GM23338 (cell line): ENCODE measurements around the gene AKTIP. TPM values are rescaled to one million over a fixed set of nuclear protein-coding genes. Genes with fewer than 3 reads are reported as not detected.

Source experiments
- ATAC-seq: fragments of 200-7000 bp; cut with Tn5 transposase; 3 replicates; pipeline ENCODE4 v1.9.1; 2020
- DNase-seq: peaks from one replicate; pipeline ENCODE4 v3.0.0-alpha.2; 2015; ENCODE audit warnings: low spot score
- H2AFZ ChIP-seq: fragments of 200-600 bp; sonication (generic); 2 replicates; pipeline ENCODE4 v1.8.0; 2016; ENCODE audit warnings: antibody characterized with exemption, mild to moderate bottlenecking, moderate library complexity
- H3F3A ChIP-seq: fragments of 200-600 bp; sonication (generic); replicated peaks from 2 replicates; pipeline ENCODE4 v1.8.0; 2017; ENCODE audit warnings: antibody characterized with exemption, mixed run types, low read depth
- H3K27ac ChIP-seq: fragments of 200-600 bp; sonication (generic); 2 replicates; pipeline ENCODE4 v1.6.1; 2016; ENCODE audit warnings: low read depth
- H3K27me3 ChIP-seq: fragments of 200-600 bp; sonication (generic); 2 replicates; pipeline ENCODE4 v1.8.0; 2016; ENCODE audit warnings: mild to moderate bottlenecking, mixed run types, moderate library complexity; ENCODE audit not compliant: insufficient read depth
- H3K36me3 ChIP-seq: fragments of 200-600 bp; sonication (generic); 2 replicates; pipeline ENCODE4 v1.8.0; 2016; ENCODE audit warnings: mild to moderate bottlenecking; ENCODE audit not compliant: insufficient read depth
- H3K4me1 ChIP-seq: fragments of 200-600 bp; sonication (generic); 2 replicates; pipeline ENCODE4 v1.8.0; 2016; ENCODE audit warnings: mild to moderate bottlenecking, moderate library complexity; ENCODE audit not compliant: insufficient read depth
- H3K4me2 ChIP-seq: fragments of 200-600 bp; sonication (generic); 2 replicates; pipeline ENCODE4 v1.7.1; 2017; ENCODE audit warnings: mixed run types
- H3K4me3 ChIP-seq: fragments of 200-600 bp; sonication (generic); 2 replicates; pipeline ENCODE4 v1.6.1; 2016; ENCODE audit warnings: mixed run types
- H3K79me2 ChIP-seq: fragments of 200-600 bp; sonication (generic); replicated peaks from 2 replicates; pipeline ENCODE4 v1.8.0; 2017; ENCODE audit warnings: mild to moderate bottlenecking; ENCODE audit not compliant: insufficient read depth
- H3K9me2 ChIP-seq: fragments of 200-600 bp; sonication (generic); 2 replicates; pipeline ENCODE4 v1.8.0; 2017; ENCODE audit not compliant: insufficient read depth
- H4K20me1 ChIP-seq: fragments of 200-600 bp; sonication (generic); replicated peaks from 2 replicates; pipeline ENCODE4 v1.8.0; 2017; ENCODE audit warnings: mild to moderate bottlenecking; ENCODE audit not compliant: insufficient read depth
- H3K27ac Mint-ChIP-seq: 2 replicates; pipeline ENCODE4 v1.8.0; 2020; ENCODE audit warnings: inconsistent platforms, mild to moderate bottlenecking, moderate library complexity, mixed read lengths
- H3K27me3 Mint-ChIP-seq: 3 replicates; pipeline ENCODE4 v1.8.0; 2022; ENCODE audit warnings: low read depth, mild to moderate bottlenecking, moderate library complexity, mixed read lengths, inconsistent platforms; ENCODE audit not compliant: insufficient read depth, poor library complexity
- H3K36me3 Mint-ChIP-seq: 3 replicates; pipeline ENCODE4 v1.8.0; 2021; ENCODE audit warnings: low read depth, mild to moderate bottlenecking, inconsistent platforms, moderate library complexity, mixed read lengths
- H3K4me1 Mint-ChIP-seq: 3 replicates; pipeline ENCODE4 v1.8.0; 2020; ENCODE audit warnings: mild to moderate bottlenecking, inconsistent platforms, mixed read lengths
- H3K4me3 Mint-ChIP-seq: 3 replicates; pipeline ENCODE4 v1.8.0; 2021; ENCODE audit warnings: moderate library complexity, mild to moderate bottlenecking, inconsistent platforms, mixed read lengths
- H3K9me3 Mint-ChIP-seq: 3 replicates; pipeline ENCODE4 v1.8.0; 2020; ENCODE audit warnings: moderate library complexity, mild to moderate bottlenecking, inconsistent platforms, mixed read lengths
- CREB1 ChIP-seq: fragments of 250-450 bp; sonication (Bioruptor Pico); IDR thresholded peaks from 2 replicates; pipeline ENCODE4 v1.5.0; 2020; ENCODE audit warnings: low read depth, mild to moderate bottlenecking, moderate library complexity
- ETS1 ChIP-seq: IDR thresholded peaks from 2 replicates; pipeline ENCODE4 v1.6.1; 2016; ENCODE audit warnings: antibody characterized with exemption
- EZH2 ChIP-seq: fragments of 200-600 bp; sonication (generic); IDR thresholded peaks from one replicate; pipeline ENCODE4 v1.8.0; 2017; ENCODE audit warnings: antibody characterized with exemption, mild to moderate bottlenecking, low read depth; ENCODE audit not compliant: unreplicated experiment
- EZH2phosphoT487 ChIP-seq: fragments of 200-600 bp; sonication (generic); IDR thresholded peaks from one replicate; pipeline ENCODE4 v1.8.1; 2018; ENCODE audit warnings: antibody characterized with exemption; ENCODE audit not compliant: unreplicated experiment
- JUNB ChIP-seq: IDR thresholded peaks from one replicate; pipeline ENCODE4 v1.6.1; 2016; ENCODE audit warnings: antibody characterized with exemption; ENCODE audit not compliant: unreplicated experiment
- NANOG ChIP-seq: IDR thresholded peaks from 2 replicates; pipeline ENCODE4 v1.6.1; 2016; ENCODE audit warnings: antibody characterized with exemption, borderline replicate concordance
- POLR2AphosphoS5 ChIP-seq: IDR thresholded peaks from 2 replicates; pipeline ENCODE4 v1.6.1; 2016; ENCODE audit warnings: antibody characterized with exemption, low read depth
- STAT1 ChIP-seq: IDR thresholded peaks from one replicate; pipeline ENCODE4 v1.6.1; 2016; ENCODE audit warnings: antibody characterized with exemption; ENCODE audit not compliant: unreplicated experiment
- ZNF114 ChIP-seq: fragments of 250-450 bp; sonication (Bioruptor Pico); IDR thresholded peaks from 2 replicates; pipeline ENCODE4 v1.5.0; 2020; ENCODE audit warnings: mild to moderate bottlenecking, moderate library complexity
- ZNF331 ChIP-seq: fragments of 250-450 bp; sonication (Bioruptor Pico); IDR thresholded peaks from 2 replicates; pipeline ENCODE4 v1.5.0; 2020; ENCODE audit warnings: low read depth, mild to moderate bottlenecking, moderate library complexity
- polyA plus RNA-seq: library from polyadenylated mRNA; unstranded; fragments of >200 nt; fragmentation: Nextera tagmentation; extraction: Ambion mirVana; gene quantifications from 2 replicates; pipeline ENCODE4 v1.2.1, GENCODE V29; 2016
- total RNA-seq: library from RNA; depleted of rRNA; stranded (reverse); fragments of >200 nt; shearing (Covaris generic); gene quantifications from 2 replicates; pipeline ENCODE4 v1.2.3, GENCODE V29; 2014
- TF ChIP-seq, protein P1 (sequence below): fragments of 250-450 bp; sonication (Bioruptor Pico); IDR thresholded peaks from 2 replicates; pipeline ENCODE4 v1.5.0; 2020; ENCODE audit warnings: mild to moderate bottlenecking, moderate library complexity
- TF ChIP-seq, protein P2 (sequence below), 2 experiments: fragments of 200-600 bp in 1 of 2; sonication (generic) in 1 of 2; conservative IDR thresholded peaks; 2 replicates each; pipeline versions ENCODE4 v1.5.1 to v1.6.1; 2016 to 2017; ENCODE audit warnings: antibody characterized with exemption in 2 of 2, low read depth in 2 of 2, mild to moderate bottlenecking in 2 of 2, moderate library complexity in 1 of 2
- TF ChIP-seq, protein P3 (sequence below): IDR thresholded peaks from one replicate; pipeline ENCODE4 v1.6.1; 2018; ENCODE audit warnings: antibody characterized with exemption; ENCODE audit not compliant: unreplicated experiment

The AKTIP gene
- total and polyA plus RNA-seq, 2 experiments from 2014 or later: 17.3 to 21.6 TPM

DNA sequence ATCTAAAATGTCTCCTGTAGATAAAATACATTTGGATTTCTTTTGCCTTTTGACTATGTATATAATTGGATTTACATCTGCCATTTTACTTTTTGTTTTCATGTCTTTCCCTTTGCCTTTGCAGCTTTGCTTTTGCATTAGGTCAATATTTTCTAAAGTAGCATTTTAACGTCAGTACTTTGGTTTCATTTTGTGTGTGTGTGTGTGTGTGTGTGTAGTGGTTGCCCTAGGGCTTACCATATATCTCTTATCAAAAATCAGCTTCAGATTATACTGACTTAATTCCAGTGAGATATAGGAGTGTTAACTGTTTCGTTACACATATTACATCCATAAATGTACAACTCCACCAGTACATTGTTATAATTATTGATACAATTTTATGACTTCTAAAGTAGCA, 26.1 kb downstream of the AKTIP start:
- H3K36me3 Mint-ChIP-seq: peaks cover 37% of the 10 kb centered on the region
- peaks cover 23% of the 10 kb centered on the region for H3K36me3 ChIP-seq
- DNase-seq: no peak

More for the DNA sequence above, 26.1 kb downstream of the AKTIP start:
- no peaks in the 10 kb centered on the region for H3K27me3 ChIP-seq
- TF ChIP-seq ETS1: no peak
- no peak for TF ChIP-seq ZNF331 (CRISPR knock-in tag)
- TF ChIP-seq CREB1 (CRISPR knock-in tag): no peak
- TF ChIP-seq, protein P1, sequence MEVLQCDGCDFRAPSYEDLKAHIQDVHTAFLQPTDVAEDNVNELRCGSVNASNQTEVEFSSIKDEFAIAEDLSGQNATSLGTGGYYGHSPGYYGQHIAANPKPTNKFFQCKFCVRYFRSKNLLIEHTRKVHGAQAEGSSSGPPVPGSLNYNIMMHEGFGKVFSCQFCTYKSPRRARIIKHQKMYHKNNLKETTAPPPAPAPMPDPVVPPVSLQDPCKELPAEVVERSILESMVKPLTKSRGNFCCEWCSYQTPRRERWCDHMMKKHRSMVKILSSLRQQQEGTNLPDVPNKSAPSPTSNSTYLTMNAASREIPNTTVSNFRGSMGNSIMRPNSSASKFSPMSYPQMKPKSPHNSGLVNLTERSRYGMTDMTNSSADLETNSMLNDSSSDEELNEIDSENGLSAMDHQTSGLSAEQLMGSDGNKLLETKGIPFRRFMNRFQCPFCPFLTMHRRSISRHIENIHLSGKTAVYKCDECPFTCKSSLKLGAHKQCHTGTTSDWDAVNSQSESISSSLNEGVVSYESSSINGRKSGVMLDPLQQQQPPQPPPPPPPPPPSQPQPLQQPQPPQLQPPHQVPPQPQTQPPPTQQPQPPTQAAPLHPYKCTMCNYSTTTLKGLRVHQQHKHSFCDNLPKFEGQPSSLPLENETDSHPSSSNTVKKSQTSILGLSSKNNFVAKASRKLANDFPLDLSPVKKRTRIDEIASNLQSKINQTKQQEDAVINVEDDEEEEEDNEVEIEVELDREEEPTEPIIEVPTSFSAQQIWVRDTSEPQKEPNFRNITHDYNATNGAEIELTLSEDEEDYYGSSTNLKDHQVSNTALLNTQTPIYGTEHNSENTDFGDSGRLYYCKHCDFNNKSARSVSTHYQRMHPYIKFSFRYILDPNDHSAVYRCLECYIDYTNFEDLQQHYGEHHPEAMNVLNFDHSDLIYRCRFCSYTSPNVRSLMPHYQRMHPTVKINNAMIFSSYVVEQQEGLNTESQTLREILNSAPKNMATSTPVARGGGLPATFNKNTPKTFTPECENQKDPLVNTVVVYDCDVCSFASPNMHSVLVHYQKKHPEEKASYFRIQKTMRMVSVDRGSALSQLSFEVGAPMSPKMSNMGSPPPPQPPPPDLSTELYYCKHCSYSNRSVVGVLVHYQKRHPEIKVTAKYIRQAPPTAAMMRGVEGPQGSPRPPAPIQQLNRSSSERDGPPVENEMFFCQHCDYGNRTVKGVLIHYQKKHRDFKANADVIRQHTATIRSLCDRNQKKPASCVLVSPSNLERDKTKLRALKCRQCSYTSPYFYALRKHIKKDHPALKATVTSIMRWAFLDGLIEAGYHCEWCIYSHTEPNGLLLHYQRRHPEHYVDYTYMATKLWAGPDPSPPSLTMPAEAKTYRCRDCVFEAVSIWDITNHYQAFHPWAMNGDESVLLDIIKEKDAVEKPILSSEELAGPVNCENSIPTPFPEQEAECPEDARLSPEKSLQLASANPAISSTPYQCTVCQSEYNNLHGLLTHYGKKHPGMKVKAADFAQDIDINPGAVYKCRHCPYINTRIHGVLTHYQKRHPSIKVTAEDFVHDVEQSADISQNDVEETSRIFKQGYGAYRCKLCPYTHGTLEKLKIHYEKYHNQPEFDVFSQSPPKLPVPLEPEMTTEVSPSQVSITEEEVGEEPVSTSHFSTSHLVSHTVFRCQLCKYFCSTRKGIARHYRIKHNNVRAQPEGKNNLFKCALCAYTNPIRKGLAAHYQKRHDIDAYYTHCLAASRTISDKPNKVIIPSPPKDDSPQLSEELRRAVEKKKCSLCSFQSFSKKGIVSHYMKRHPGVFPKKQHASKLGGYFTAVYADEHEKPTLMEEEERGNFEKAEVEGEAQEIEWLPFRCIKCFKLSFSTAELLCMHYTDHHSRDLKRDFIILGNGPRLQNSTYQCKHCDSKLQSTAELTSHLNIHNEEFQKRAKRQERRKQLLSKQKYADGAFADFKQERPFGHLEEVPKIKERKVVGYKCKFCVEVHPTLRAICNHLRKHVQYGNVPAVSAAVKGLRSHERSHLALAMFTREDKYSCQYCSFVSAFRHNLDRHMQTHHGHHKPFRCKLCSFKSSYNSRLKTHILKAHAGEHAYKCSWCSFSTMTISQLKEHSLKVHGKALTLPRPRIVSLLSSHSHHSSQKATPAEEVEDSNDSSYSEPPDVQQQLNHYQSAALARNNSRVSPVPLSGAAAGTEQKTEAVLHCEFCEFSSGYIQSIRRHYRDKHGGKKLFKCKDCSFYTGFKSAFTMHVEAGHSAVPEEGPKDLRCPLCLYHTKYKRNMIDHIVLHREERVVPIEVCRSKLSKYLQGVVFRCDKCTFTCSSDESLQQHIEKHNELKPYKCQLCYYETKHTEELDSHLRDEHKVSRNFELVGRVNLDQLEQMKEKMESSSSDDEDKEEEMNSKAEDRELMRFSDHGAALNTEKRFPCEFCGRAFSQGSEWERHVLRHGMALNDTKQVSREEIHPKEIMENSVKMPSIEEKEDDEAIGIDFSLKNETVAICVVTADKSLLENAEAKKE (CRISPR knock-in tag): no peak
- TF ChIP-seq STAT1: no peak
- TF ChIP-seq ZNF114 (CRISPR knock-in tag): no peak
- no peak for TF ChIP-seq NANOG
- no peak for TF ChIP-seq EZH2
- TF ChIP-seq JUNB: no peak
- no peak for TF ChIP-seq POLR2AphosphoS5
- TF ChIP-seq, protein P2, sequence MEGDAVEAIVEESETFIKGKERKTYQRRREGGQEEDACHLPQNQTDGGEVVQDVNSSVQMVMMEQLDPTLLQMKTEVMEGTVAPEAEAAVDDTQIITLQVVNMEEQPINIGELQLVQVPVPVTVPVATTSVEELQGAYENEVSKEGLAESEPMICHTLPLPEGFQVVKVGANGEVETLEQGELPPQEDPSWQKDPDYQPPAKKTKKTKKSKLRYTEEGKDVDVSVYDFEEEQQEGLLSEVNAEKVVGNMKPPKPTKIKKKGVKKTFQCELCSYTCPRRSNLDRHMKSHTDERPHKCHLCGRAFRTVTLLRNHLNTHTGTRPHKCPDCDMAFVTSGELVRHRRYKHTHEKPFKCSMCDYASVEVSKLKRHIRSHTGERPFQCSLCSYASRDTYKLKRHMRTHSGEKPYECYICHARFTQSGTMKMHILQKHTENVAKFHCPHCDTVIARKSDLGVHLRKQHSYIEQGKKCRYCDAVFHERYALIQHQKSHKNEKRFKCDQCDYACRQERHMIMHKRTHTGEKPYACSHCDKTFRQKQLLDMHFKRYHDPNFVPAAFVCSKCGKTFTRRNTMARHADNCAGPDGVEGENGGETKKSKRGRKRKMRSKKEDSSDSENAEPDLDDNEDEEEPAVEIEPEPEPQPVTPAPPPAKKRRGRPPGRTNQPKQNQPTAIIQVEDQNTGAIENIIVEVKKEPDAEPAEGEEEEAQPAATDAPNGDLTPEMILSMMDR (conservative IDR thresholded peaks at IDR 0.05; ENCODE audit: low read depth in 2 of 2): no peak
- no peak for TF ChIP-seq EZH2phosphoT487
- TF ChIP-seq, protein P3, sequence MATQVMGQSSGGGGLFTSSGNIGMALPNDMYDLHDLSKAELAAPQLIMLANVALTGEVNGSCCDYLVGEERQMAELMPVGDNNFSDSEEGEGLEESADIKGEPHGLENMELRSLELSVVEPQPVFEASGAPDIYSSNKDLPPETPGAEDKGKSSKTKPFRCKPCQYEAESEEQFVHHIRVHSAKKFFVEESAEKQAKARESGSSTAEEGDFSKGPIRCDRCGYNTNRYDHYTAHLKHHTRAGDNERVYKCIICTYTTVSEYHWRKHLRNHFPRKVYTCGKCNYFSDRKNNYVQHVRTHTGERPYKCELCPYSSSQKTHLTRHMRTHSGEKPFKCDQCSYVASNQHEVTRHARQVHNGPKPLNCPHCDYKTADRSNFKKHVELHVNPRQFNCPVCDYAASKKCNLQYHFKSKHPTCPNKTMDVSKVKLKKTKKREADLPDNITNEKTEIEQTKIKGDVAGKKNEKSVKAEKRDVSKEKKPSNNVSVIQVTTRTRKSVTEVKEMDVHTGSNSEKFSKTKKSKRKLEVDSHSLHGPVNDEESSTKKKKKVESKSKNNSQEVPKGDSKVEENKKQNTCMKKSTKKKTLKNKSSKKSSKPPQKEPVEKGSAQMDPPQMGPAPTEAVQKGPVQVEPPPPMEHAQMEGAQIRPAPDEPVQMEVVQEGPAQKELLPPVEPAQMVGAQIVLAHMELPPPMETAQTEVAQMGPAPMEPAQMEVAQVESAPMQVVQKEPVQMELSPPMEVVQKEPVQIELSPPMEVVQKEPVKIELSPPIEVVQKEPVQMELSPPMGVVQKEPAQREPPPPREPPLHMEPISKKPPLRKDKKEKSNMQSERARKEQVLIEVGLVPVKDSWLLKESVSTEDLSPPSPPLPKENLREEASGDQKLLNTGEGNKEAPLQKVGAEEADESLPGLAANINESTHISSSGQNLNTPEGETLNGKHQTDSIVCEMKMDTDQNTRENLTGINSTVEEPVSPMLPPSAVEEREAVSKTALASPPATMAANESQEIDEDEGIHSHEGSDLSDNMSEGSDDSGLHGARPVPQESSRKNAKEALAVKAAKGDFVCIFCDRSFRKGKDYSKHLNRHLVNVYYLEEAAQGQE: no peak
- H3K4me1 ChIP-seq: no peaks in the 10 kb centered on the region
- H3F3A ChIP-seq: no peaks in the 10 kb centered on the region
- ATAC-seq: no peak
- no peaks in the 10 kb centered on the region for H3K4me1 Mint-ChIP-seq
- peaks cover 8% of the 10 kb centered on the region; the same call in 1 of the 2 replicates for H4K20me1 ChIP-seq
- H3K9me3 Mint-ChIP-seq: no peaks in the 10 kb centered on the region
- no peak overlapping the region for H3K4me3 Mint-ChIP-seq
- H3K27me3 Mint-ChIP-seq: peaks cover 1% of the 10 kb centered on the region
- H3K9me2 ChIP-seq: no peaks in the 10 kb centered on the region
- no peak overlapping the region for H3K27ac Mint-ChIP-seq
- no peak overlapping the region for H3K4me3 ChIP-seq
- H3K4me2 ChIP-seq: no peak overlapping the region
- H3K79me2 ChIP-seq: no peaks in the 10 kb centered on the region
- no peak overlapping the region for H3K27ac ChIP-seq
- no peak overlapping the region for H2AFZ ChIP-seq
